ENCODE measurements around the gene ABCC1. TPM values are rescaled to one million over a fixed set of nuclear protein-coding genes. Genes with fewer than 3 reads are reported as not detected.

Gene ABCC1
- total RNA-seq, 1 experiment from 2014 or later = 46.3 TPM

GRCh38 chr16:15947983-15948509 lies 1.4 kb upstream of the ABCC1 start:
- no peaks in the 10 kb centered on the region for H3K27me3 Mint-ChIP-seq (ENCODE audit: unreplicated experiment)
- DNase-seq = no peak
- H3K36me3 Mint-ChIP-seq (ENCODE audit: insufficient read depth, unreplicated experiment) = peaks cover 30% of the 10 kb centered on the region
- CTCF ChIA-PET = interaction anchor here (0.6 kb wide), 1 partner anchor 1776 kb away, joined by 3 read pairs; no protein-coding TSS in a partner anchor
- no peak overlapping the region for H3K4me3 Mint-ChIP-seq (ENCODE audit: low read depth, unreplicated experiment)
- no TSS peak for BruUV-seq (replicated peaks)
- peaks cover 47% of the 10 kb centered on the region for H3K4me1 Mint-ChIP-seq (ENCODE audit: low read depth, unreplicated experiment)
- intact Hi-C loops (cut with micrococcal nuclease; ENCODE audit: unreplicated experiment) = loop anchor here (5.0 kb wide), 5 partner anchors 46 to 124 kb away; partner anchors contain the start of gene CEP20
- no peaks in the 10 kb centered on the region for H3K9me3 Mint-ChIP-seq (ENCODE audit: low read depth, unreplicated experiment)
- no peak overlapping the region for H3K27ac Mint-ChIP-seq (ENCODE audit: unreplicated experiment)
- TF ChIP-seq CTCF (IDR thresholded peaks at IDR 0.05; ENCODE audit: unreplicated experiment) = no peak

GRCh38 chr16:15948532-15949209 lies 745 bp upstream of the ABCC1 start:
- CTCF ChIA-PET = no interaction called here
- BruUV-seq (replicated peaks) = TSS peak; percentile 87
- TF ChIP-seq CTCF (IDR thresholded peaks at IDR 0.05; ENCODE audit: unreplicated experiment) = no peak

DNA sequence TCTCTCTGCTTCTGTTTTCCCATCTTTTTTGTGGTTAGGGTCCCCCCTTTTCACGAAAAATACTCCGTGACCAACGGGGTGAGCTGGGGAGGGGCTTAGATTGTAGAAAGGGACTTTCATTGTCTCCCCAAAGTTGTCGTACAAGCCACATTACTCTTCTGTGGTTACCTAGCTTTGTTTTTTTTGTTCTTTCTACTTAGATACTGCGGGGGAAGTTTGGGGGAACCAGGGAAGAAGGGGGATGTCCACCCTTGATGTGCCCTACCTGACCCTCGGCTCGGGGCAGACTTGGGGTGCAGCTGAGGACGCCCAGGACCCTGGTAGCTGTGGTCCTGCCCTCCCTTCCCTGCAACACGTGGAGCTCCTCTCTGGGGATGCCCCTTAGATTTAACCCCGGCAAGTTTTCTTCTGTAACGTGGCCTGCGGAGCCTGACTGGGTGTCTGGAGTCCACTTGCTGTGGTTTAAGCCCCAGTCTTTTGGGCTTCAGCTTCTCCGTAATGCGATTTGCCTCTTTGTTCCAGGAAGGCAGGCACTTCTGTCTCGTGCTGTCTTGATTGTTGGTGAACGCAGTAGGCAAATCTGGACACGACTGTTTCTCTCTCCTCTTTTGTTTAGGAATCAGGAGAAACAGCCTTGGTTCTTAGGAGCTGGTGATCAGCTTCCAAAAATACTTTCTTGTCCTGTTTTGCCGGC lies 892 bp downstream of the ABCC1 start:
- intact Hi-C loops (cut with micrococcal nuclease; ENCODE audit: unreplicated experiment) = no loop called here
- Mint-ChIP-seq H3K27me3 (ENCODE audit: unreplicated experiment) (no peaks in the 10 kb centered on the region), H3K27ac (ENCODE audit: unreplicated experiment) (peak overlapping the region; percentile 76), H3K4me1 (ENCODE audit: low read depth, unreplicated experiment) (peaks cover 53% of the 10 kb centered on the region), H3K4me3 (ENCODE audit: low read depth, unreplicated experiment) (peak overlapping the region; percentile 90), H3K36me3 (ENCODE audit: insufficient read depth, unreplicated experiment) (peaks cover 30% of the 10 kb centered on the region), H3K9me3 (ENCODE audit: low read depth, unreplicated experiment) (no peaks in the 10 kb centered on the region)
- no peak for TF ChIP-seq CTCF (IDR thresholded peaks at IDR 0.05; ENCODE audit: unreplicated experiment)
- DNase-seq = peak; percentile 21
- CTCF ChIA-PET = interaction anchor here (0.6 to 1.4 kb wide), 6 partner anchors 17 to 95 kb away, joined by 3 to 7 read pairs (median 4); partner anchors contain the start of gene CEP20
- no TSS peak for BruUV-seq (replicated peaks)

More at GRCh38 chr16:15948532-15949209, 745 bp upstream of the ABCC1 start:
- Mint-ChIP-seq H3K9me3 (ENCODE audit: low read depth, unreplicated experiment) (no peaks in the 10 kb centered on the region), H3K36me3 (ENCODE audit: insufficient read depth, unreplicated experiment) (peaks cover 30% of the 10 kb centered on the region), H3K27ac (ENCODE audit: unreplicated experiment) (peak overlapping the region; percentile 79), H3K27me3 (ENCODE audit: unreplicated experiment) (no peaks in the 10 kb centered on the region), H3K4me3 (ENCODE audit: low read depth, unreplicated experiment) (peak overlapping the region; percentile 90), H3K4me1 (ENCODE audit: low read depth, unreplicated experiment) (peaks cover 47% of the 10 kb centered on the region)
- DNase-seq = peak; percentile 34
- intact Hi-C loops (cut with micrococcal nuclease; ENCODE audit: unreplicated experiment) = loop anchor here (5.0 kb wide), 5 partner anchors 46 to 124 kb away; partner anchors contain the start of gene CEP20

DNA sequence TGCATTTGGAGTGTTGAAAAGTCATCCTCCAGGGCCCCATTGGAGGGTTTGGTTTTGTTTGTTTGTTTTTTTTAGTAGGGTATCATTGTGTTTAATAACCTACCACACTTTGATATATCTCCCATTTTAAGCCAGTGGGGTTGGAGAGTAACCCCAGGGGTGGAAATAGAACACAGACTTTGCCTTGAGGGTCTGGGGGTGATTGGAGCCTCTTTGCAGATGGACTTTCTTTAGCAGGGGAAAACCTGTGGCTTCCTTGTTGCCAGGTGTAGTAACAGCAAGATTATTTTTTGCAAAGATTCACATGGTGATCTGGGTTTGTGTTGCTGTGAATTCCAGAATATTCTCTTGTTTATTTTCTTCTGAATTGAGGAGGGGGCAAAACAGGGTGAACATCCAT lies 1.5 kb downstream of the ABCC1 start:
- no peaks in the 10 kb centered on the region for H3K9me3 Mint-ChIP-seq (ENCODE audit: low read depth, unreplicated experiment)
- H3K4me1 Mint-ChIP-seq (ENCODE audit: low read depth, unreplicated experiment) = peaks cover 53% of the 10 kb centered on the region
- H3K27me3 Mint-ChIP-seq (ENCODE audit: unreplicated experiment) = no peaks in the 10 kb centered on the region
- no peak for DNase-seq
- H3K36me3 Mint-ChIP-seq (ENCODE audit: insufficient read depth, unreplicated experiment) = peaks cover 30% of the 10 kb centered on the region
- intact Hi-C loops (cut with micrococcal nuclease; ENCODE audit: unreplicated experiment) = no loop called here
- no peak for TF ChIP-seq CTCF (IDR thresholded peaks at IDR 0.05; ENCODE audit: unreplicated experiment)
- H3K27ac Mint-ChIP-seq (ENCODE audit: unreplicated experiment) = peak overlapping the region; percentile 76
- CTCF ChIA-PET = interaction anchor here (0.8 to 1.4 kb wide), 4 partner anchors 16 to 95 kb away, joined by 3 to 7 read pairs (median 6); no protein-coding TSS in a partner anchor
- BruUV-seq (replicated peaks) = no TSS peak
- peak overlapping the region; percentile 90 for H3K4me3 Mint-ChIP-seq (ENCODE audit: low read depth, unreplicated experiment)

Measured in Calu3 (cell line).